Fibroblast of skin of right biceps (primary cell): ENCODE data around the gene ADAM19.

Source experiments
- DNase-seq: peaks from one replicate; pipeline ENCODE4 v3.0.0-alpha.2; 2013

The ADAM19 gene

GRCh38 chr5:157594675-157595459 lies 19.3 kb upstream of the ADAM19 start:
- no peak for DNase-seq

GRCh38 chr5:157594257-157594656 lies 18.7 kb upstream of the ADAM19 start:
- no peak for DNase-seq

- no peak for DNase-seq
Measured at GRCh38 chr5:157593052-157593757, 17.6 kb upstream of the ADAM19 start.

- DNase-seq = no peak
Measured at GRCh38 chr5:157592594-157592993, 17.0 kb upstream of the ADAM19 start.

- peak; percentile 46 for DNase-seq
Measured at GRCh38 chr5:157590478-157590877, 14.9 kb upstream of the ADAM19 start.

GRCh38 chr5:157584628-157585027 lies 9.1 kb upstream of the ADAM19 start:
- no peak for DNase-seq

GRCh38 chr5:157582731-157583620 lies 7.4 kb upstream of the ADAM19 start:
- no peak for DNase-seq

- no peak for DNase-seq
Measured at GRCh38 chr5:157581901-157582300, 6.3 kb upstream of the ADAM19 start.

- DNase-seq = no peak
Measured at GRCh38 chr5:157578079-157578780, 2.7 kb upstream of the ADAM19 start.

- no peak for DNase-seq
Measured at GRCh38 chr5:157576678-157577077, 1.1 kb upstream of the ADAM19 start.

- peak; percentile 60 for DNase-seq
Measured at GRCh38 chr5:157574456-157575380, 857 bp downstream of the ADAM19 start.

- DNase-seq = peak; percentile 93
Measured at GRCh38 chr5:157571357-157571827, 4.2 kb downstream of the ADAM19 start.

GRCh38 chr5:157570531-157571200 lies 4.9 kb downstream of the ADAM19 start:
- no peak for DNase-seq

GRCh38 chr5:157568720-157569119 lies 6.9 kb downstream of the ADAM19 start:
- DNase-seq = no peak

- no peak for DNase-seq
Measured at GRCh38 chr5:157568222-157568621, 7.4 kb downstream of the ADAM19 start.

GRCh38 chr5:157566902-157567489 lies 8.6 kb downstream of the ADAM19 start:
- no peak for DNase-seq

GRCh38 chr5:157563929-157564716 lies 11.5 kb downstream of the ADAM19 start:
- DNase-seq = no peak

GRCh38 chr5:157563373-157563928 lies 12.1 kb downstream of the ADAM19 start:
- DNase-seq = peak; percentile 95

- DNase-seq = peak; percentile 76
Measured at GRCh38 chr5:157562111-157562581, 13.4 kb downstream of the ADAM19 start.
